NT2/D1 (cell line): ENCODE measurements around the gene UCP1.

ENCODE experiments used
- DNase-seq: peaks from one replicate; pipeline ENCODE4 v3.0.0-alpha.2; 2011; ENCODE audit warnings: low read depth, low spot score
- H3K27me3 ChIP-seq: 2 replicates; pipeline ENCODE4 v1.6.0; 2011; ENCODE audit warnings: mild to moderate bottlenecking; ENCODE audit not compliant: insufficient read length, insufficient read depth
- H3K36me3 ChIP-seq: 2 replicates; pipeline ENCODE4 v1.6.1; 2011; ENCODE audit warnings: mild to moderate bottlenecking, low read length, mixed read lengths; ENCODE audit not compliant: insufficient read depth, insufficient read length
- H3K4me1 ChIP-seq: 2 replicates; pipeline ENCODE4 v1.5.1; 2011; ENCODE audit not compliant: insufficient read depth, insufficient read length
- H3K4me3 ChIP-seq: 2 replicates; pipeline ENCODE4 v1.5.1; 2011; ENCODE audit warnings: low read depth; ENCODE audit not compliant: insufficient read length
- H3K9ac ChIP-seq: 2 replicates; pipeline ENCODE4 v1.6.0; 2011; ENCODE audit warnings: low read depth; ENCODE audit not compliant: insufficient read length
- H3K9me3 ChIP-seq: 2 replicates; pipeline ENCODE4 v1.5.1; 2011; ENCODE audit warnings: mild to moderate bottlenecking, low read length; ENCODE audit not compliant: insufficient read depth
- SUZ12 ChIP-seq: IDR thresholded peaks from 2 replicates; pipeline ENCODE4 v1.6.1; 2011; ENCODE audit not compliant: insufficient read length, insufficient read depth; ENCODE audit errors: extremely low read depth
- YY1 ChIP-seq: IDR thresholded peaks from 2 replicates; pipeline ENCODE4 v1.6.1; 2011; ENCODE audit not compliant: insufficient read length, insufficient read depth
- ZNF274 ChIP-seq: IDR thresholded peaks from 2 replicates; pipeline ENCODE4 v1.6.1; 2011; ENCODE audit warnings: mild to moderate bottlenecking, low read depth, low read length

The UCP1 gene

DNA sequence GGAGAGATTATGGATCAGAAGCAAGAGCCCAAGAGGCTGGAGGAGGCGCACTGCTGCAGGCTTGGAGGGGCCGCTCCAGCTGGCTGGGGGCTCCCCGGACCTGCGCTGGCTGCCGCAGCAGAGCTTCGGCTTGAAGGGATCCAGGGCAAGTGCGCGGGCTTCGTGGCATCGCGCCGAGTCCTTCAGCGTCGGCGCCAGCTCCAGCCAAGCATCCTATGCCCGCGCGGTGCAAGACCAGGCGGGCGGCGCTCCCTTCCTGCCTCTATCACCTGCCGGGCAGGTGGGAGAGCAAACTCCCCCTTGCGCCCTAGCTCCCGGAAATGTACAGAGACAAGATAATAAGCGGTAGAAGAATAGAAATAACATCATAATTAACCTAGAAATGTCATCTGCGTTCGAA is 10.5 kb upstream of the UCP1 start:
- H3K9me3 ChIP-seq = no peaks in the 10 kb centered on the region
- TF ChIP-seq ZNF274 (no peak), YY1 (no peak), SUZ12 (no peak)
- no peaks in the 10 kb centered on the region for H3K36me3 ChIP-seq
- H3K9ac ChIP-seq = no peak overlapping the region
- H3K4me3 ChIP-seq = no peak overlapping the region
- no peak for DNase-seq
- no peaks in the 10 kb centered on the region for H3K27me3 ChIP-seq
- no peaks in the 10 kb centered on the region for H3K4me1 ChIP-seq

DNA sequence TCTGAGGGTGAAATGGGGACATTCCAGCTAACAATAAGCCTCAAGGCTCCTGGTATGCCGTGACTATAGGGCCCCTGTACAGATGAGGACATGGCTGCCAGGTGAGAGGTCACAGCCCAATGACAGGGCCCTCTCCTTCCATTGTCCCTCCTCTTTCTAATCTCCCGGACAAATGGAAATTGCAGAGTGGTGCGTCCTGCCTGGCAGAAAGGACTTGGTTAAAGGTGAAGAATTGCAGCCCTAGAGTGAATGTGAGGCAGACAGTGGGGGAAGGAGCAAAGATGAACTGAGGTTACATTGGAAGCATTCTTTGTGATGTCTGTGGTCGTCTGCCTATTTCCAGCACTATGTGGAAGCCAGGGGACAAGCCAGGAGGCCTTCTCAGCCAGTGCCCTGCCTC is 6.7 kb upstream of the UCP1 start:
- no peak overlapping the region for H3K9ac ChIP-seq
- no peaks in the 10 kb centered on the region for H3K4me1 ChIP-seq
- no peak overlapping the region for H3K4me3 ChIP-seq
- peaks cover 10% of the 10 kb centered on the region for H3K27me3 ChIP-seq
- H3K9me3 ChIP-seq = peaks cover 22% of the 10 kb centered on the region
- no peaks in the 10 kb centered on the region for H3K36me3 ChIP-seq
- no peak for TF ChIP-seq SUZ12
- no peak for DNase-seq

DNA sequence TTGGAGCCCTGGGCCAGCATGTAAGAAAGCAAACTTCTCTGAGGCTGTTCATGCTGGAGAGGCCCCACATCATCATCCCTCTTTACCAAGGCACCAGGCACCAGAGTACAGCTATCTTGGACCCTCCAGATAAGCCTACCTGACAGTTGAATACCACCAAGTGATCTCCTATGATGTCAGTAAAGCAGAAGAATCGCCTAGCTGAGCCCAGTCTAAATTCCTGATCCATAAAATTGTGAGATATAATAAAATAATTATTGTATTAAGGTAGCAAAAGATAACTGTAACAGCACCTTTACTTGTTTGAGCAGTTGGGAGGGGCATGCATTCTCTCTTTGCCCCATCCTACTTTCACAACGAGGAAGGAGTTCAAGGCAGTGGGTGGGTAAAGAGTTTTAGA is 2.9 kb upstream of the UCP1 start:
- H3K36me3 ChIP-seq = no peaks in the 10 kb centered on the region
- no peak for DNase-seq
- H3K4me1 ChIP-seq = no peaks in the 10 kb centered on the region
- TF ChIP-seq YY1 (no peak), SUZ12 (no peak), ZNF274 (no peak)
- H3K9ac ChIP-seq = no peak overlapping the region
- H3K27me3 ChIP-seq = peaks cover 49% of the 10 kb centered on the region
- H3K4me3 ChIP-seq = no peak overlapping the region
- H3K9me3 ChIP-seq = peaks cover 24% of the 10 kb centered on the region

DNA sequence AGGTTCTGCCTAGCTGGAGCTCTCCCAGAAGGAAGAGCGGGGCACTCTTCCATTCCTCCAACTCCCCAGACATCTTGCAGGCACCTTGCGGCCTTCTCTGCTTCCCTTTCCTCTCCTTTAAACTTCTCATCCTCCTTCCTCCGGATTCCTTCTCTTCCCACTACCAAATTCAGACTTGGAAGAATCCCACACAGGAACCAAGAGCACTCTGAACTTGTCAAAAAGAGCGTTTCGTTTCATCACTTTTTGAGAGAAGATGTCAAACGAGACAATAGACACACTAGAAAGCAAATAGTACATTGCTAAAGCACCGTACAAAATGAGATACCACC is 512 bp upstream of the UCP1 start:
- Histone ChIP-seq H3K4me3 (peak overlapping the region; percentile 38), H3K36me3 (no peaks in the 10 kb centered on the region), H3K9me3 (peaks cover 24% of the 10 kb centered on the region), H3K9ac (no peak overlapping the region), H3K27me3 (peaks cover 63% of the 10 kb centered on the region), H3K4me1 (no peaks in the 10 kb centered on the region)
- DNase-seq = no peak
- TF ChIP-seq SUZ12 (no peak), YY1 (no peak), ZNF274 (no peak)

DNA sequence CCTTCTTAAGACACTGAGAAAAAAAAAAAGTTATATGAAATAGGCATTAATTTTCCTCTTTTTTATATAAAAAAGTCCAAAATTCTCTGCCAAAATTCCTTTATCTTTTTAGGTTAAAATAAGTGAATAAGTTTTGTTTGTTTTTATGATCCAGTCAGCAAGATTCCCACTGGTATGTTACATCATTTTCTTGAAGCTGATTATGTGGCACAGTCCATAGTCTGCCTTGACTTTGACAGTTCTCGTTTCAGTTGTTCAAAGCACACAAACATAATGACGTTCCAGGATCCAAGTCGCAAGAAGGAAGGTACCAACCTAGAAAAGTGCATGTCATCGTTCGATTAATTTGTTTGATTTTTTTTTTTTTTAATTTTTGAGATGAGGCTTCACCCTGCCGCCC is 9.1 kb downstream of the UCP1 start:
- Histone ChIP-seq H3K4me3 (no peak overlapping the region), H3K9ac (no peak overlapping the region), H3K27me3 (no peaks in the 10 kb centered on the region), H3K4me1 (no peaks in the 10 kb centered on the region), H3K9me3 (no peaks in the 10 kb centered on the region), H3K36me3 (no peaks in the 10 kb centered on the region)
- TF ChIP-seq SUZ12 = no peak
- TF ChIP-seq ZNF274 = no peak
- TF ChIP-seq YY1 = no peak
- no peak for DNase-seq

DNA sequence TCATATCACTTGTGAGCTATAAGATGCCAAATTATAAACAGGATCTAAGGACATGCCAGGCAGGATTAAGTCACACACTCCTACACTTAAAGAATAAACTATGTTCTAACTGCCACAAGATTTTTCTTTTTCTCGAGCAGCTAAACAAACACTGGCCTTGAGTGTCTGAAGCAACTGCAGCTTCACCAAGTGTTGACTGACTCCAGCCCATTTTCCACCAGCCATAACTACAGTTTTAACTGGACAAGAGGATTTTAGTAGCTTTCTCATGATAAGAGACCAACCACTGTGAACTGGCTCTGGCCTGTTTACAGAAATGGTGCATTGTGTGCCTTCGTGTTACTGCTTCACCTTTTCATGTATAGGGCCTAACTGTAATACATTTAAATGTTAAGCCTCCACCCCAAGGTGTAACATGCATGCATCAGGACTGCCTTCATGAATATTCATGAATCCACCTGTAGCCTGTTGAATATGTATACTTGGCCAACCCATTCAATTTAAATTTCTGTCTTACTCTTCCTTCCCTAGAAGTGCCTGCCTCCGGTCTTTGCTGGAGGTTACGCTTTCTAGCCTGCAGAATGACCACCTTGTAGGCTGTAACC is 10.8 kb downstream of the UCP1 start:
- H3K27me3 ChIP-seq = no peaks in the 10 kb centered on the region
- H3K36me3 ChIP-seq = no peaks in the 10 kb centered on the region
- H3K9me3 ChIP-seq = no peaks in the 10 kb centered on the region
- no peak overlapping the region for H3K9ac ChIP-seq
- DNase-seq = no peak
- TF ChIP-seq ZNF274 = no peak
- TF ChIP-seq YY1 = no peak
- no peak for TF ChIP-seq SUZ12
- H3K4me1 ChIP-seq = no peaks in the 10 kb centered on the region
- H3K4me3 ChIP-seq = no peak overlapping the region

DNA sequence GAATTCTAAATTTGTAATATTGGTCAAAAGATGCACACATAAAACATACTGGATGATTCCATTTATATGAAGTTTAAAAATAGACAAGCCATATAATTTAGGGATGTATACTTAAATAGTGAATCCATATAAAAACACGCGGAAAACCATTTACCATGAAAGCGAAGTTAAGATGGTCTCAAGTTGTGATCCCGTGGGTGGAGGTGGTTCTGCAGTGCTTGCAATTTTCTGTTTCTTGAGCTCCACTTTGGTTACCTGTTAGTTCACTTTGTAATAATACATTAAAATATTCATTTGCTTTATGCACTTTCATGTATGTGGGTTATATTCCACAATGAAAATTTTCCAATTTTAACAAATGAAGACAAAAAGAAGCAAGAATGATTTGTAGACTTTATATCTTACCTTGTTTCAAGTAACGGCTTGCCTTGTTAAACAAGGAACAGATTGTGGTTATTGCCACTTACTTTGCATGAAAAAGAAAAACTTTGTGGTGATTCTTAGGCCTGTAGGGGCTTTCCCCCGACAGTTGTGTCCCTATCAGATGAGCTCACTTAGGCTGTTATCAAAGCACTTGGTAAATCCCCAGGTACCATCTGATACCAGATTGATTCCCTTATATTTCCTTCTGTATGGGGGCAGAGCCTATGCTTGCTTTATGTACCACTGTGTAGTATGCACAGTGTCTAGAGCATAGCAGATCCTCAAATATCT is 12.2 kb downstream of the UCP1 start:
- Histone ChIP-seq H3K4me3 (no peak overlapping the region), H3K4me1 (no peaks in the 10 kb centered on the region), H3K9ac (no peak overlapping the region), H3K36me3 (no peaks in the 10 kb centered on the region), H3K9me3 (no peaks in the 10 kb centered on the region), H3K27me3 (no peaks in the 10 kb centered on the region)
- TF ChIP-seq YY1 (no peak), ZNF274 (no peak), SUZ12 (no peak)
- DNase-seq = no peak

DNA sequence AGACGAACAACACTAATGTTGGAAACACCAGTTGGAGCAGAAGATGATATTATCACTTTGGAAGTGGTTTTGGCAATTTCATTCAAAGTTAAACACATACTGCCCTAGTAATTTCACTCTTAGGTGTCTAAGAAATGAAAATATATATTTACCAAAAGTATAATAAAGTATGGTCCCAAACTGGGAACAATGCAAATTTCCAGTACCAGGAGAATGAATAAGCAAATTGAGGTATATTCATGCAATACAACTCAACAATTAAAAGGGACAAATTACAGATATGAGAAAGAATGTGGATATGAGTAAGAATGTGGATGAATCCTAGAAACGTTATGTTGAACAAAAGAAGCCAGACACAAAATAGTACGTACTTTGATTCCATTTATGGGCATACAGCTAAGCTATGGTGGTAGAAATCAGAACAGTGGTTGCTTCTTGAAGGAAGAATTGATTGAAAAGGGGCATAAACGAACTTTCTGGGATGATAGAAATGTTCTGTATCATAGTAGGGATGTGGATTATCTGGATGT is 34.7 kb downstream of the UCP1 start:
- TF ChIP-seq SUZ12 (no peak), ZNF274 (no peak), YY1 (no peak)

More for the DNA sequence above, 34.7 kb downstream of the UCP1 start:
- Histone ChIP-seq H3K36me3 (peaks cover 32% of the 10 kb centered on the region), H3K9me3 (no peaks in the 10 kb centered on the region), H3K4me1 (no peaks in the 10 kb centered on the region), H3K4me3 (no peak overlapping the region), H3K27me3 (no peaks in the 10 kb centered on the region), H3K9ac (no peak overlapping the region)
- no peak for DNase-seq
